GM08714 (cell line): Measurements from ENCODE around the gene CMTR1.
"Not testable (repeated sequence)": the region's sequence is repeated elsewhere in the genome, so short reads cannot be mapped to it uniquely, and the experiment has no call there.

ENCODE experiments used
- H3K4me3 ChIP-seq: fragments of 200-500 bp; sonication (Bioruptor generic); 2 replicates; pipeline ENCODE4 v1.5.1; 2014; ENCODE audit warnings: mild to moderate bottlenecking, low read length, inconsistent platforms
- ZNF274 ChIP-seq: IDR thresholded peaks from 2 replicates; pipeline ENCODE4 v1.6.1; 2012; ENCODE audit warnings: mild to moderate bottlenecking, low read depth, low read length

The CMTR1 gene

DNA sequence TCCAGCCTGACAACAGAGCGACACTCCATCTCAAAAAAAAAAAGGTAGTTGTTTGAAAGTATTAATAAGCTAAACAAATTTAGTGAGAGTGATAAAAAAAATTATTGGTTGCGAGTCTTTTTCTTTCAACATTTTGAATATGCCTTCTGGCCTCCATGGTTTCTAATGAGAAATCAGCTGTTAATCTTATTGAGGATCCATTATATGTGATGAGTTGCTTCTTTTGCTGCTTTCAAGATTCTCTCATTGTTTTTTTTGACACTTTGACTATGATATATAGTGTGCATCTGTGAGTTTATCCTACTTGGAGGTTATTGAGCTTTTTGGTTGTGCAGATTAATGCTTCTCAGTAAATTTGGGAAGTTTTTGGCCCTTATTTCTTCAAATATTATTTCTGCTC is 15.6 kb upstream of the CMTR1 start:
- no peak overlapping the region for H3K4me3 ChIP-seq
- no peak for TF ChIP-seq ZNF274

DNA sequence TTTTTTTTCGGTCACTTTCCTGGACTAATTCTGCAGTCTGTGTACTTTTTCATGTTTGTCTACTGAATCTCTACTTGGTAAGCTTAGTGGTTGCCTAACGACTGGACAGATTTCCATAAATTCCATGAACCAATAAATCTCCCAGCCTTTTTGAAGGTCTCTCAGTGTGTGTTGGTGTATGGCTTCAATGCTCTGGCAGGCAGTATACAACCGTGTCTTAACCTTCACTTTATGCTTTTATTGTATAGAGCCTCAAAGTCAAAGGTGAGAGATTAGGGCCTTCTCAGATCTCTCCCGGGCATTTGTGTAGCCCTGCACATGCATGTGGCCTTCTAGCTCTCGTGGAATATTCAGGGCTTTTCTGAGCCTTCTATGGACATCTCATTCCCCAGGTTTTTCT is 14.3 kb upstream of the CMTR1 start:
- no peak for TF ChIP-seq ZNF274
- no peak overlapping the region for H3K4me3 ChIP-seq

DNA sequence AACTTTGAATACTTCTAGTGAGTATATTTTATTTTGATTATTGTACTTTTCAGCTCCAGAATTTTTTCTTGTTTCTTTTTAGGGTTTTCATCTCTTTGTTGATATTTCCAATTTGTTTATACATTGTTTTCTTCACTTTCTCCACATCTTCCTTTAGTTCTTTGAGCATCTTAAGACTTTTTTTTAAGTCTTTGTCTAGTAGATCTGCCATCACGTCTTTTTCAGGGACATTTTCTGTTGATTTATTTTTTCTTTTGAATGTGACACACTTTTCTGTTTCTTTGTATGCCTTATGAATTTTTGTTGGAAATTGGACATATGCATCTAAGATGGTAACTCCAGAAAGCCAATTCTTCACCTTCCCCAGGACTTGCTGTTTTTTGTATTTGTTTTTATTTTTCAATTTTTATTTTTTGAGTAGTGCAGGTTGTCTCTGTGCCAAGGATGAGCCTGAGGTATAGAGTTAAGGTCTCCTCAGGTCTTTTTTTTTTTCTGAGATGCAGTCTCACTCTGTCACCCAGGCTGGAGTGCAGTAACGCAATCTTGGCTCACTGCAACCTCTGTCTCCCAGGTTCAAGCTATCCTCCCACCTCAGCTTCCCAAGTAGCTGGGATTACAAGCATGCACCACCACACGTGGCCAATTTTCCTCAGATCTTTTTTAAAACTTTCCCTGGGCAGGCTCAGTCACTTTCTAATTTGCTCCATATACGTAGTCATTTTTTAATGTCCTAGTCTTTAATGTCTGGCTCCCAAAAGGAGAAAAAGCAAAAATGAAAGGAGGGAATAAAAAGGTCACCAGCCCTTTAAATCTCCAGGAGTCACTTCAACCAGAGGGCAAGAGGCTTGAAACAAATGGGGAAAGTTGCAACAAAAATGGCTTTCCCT is 6.7 kb upstream of the CMTR1 start:
- H3K4me3 ChIP-seq: no peak overlapping the region
- TF ChIP-seq ZNF274: no peak

DNA sequence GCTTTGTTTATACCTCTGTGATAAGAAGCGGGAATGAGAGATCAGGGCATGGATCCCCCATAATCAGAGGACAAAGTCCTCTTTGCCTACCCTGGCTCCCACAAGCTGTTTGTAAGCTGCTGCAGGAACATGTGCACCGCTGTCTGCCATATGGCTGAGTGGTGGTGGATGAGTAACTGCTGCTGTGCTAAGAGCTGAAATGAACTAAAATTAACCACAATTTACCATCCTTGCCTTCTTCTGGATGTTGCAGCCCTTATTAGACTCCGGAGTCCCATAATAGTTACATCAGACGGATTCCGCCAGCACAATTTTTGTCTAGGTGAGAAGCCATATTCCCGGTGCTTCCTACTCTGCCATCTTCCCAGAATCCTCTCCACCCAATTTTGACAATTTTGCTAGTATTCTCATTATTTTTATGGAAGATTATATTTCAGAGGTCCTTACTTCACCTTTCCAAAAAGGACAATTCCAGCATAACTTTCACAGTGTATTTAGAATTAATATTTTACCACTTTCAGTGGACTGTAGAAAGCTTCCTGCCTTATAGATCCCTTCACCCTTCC is 6.0 kb upstream of the CMTR1 start:
- no peak for TF ChIP-seq ZNF274
- H3K4me3 ChIP-seq: no peak overlapping the region

GRCh38 chr6:37429352-37429750 is 3.7 kb upstream of the CMTR1 start:
- TF ChIP-seq ZNF274: no peak
- H3K4me3 ChIP-seq: no peak overlapping the region

DNA sequence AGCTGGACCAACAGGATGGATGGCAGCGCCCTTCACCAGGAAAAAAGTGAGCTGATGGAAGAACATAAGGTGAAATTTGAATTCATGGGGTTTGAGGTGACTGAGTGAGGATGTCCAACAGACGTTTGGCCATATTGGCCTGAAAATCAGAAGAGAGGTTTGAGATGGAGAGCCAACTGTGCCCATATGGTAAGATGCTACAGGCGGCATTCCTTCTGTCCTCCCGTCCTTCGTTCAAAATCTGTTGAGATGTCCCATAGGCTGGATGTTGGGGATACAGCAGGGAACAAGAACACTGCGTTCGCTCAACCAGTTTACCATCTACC is 468 bp upstream of the CMTR1 start:
- peak overlapping the region; percentile 90 for H3K4me3 ChIP-seq

GRCh38 chr6:37433657-37434271 is 743 bp downstream of the CMTR1 start:
- H3K4me3 ChIP-seq: peak overlapping the region; percentile 90
- TF ChIP-seq ZNF274: no peak

More for the DNA sequence above, 468 bp upstream of the CMTR1 start:
- no peak for TF ChIP-seq ZNF274

DNA sequence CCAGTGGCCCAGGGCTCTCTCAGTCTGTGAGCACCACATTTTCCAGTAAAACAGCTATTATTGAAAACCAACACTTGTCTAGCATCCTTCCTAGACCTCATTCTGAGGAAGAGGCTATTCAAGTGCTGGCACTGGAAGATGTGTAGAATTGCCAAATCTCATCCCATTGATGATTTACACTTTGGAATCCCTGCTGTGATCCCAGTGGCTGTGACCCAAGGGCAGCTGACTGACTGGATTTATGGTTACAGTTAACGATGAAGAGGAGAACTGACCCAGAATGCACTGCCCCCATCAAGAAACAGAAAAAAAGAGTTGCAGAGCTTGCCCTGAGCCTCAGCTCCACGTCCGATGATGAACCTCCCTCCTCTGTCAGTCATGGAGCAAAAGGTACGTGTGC is 2.4 kb downstream of the CMTR1 start:
- no peak overlapping the region for H3K4me3 ChIP-seq
- no peak for TF ChIP-seq ZNF274

- no peak for TF ChIP-seq ZNF274
Observed at GRCh38 chr6:37435816-37436215, 2.8 kb downstream of the CMTR1 start.

GRCh38 chr6:37438930-37439329 is 5.9 kb downstream of the CMTR1 start:
- TF ChIP-seq ZNF274: no peak
- H3K4me3 ChIP-seq: no peak overlapping the region

More at GRCh38 chr6:37435816-37436215, 2.8 kb downstream of the CMTR1 start:
- no peak overlapping the region for H3K4me3 ChIP-seq

DNA sequence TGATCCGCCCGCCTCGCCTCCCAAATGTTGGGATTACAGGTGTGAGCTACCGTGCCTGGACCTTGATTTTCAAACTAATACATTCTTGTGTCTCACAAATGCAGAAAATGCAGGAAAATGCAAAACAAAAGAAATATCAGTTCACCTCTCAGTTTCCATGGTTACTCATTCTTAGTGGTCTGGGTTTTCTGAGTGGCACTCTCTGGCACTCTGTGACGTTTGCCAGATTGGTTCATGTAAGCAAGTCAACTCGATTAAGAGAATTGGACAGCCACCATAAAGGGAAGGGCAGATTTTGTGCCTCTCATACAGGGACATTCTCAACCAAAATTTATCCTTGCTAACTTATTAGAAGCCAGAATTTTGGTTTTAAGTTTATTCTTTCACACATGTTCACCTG is 8.6 kb downstream of the CMTR1 start:
- TF ChIP-seq ZNF274: no peak

DNA sequence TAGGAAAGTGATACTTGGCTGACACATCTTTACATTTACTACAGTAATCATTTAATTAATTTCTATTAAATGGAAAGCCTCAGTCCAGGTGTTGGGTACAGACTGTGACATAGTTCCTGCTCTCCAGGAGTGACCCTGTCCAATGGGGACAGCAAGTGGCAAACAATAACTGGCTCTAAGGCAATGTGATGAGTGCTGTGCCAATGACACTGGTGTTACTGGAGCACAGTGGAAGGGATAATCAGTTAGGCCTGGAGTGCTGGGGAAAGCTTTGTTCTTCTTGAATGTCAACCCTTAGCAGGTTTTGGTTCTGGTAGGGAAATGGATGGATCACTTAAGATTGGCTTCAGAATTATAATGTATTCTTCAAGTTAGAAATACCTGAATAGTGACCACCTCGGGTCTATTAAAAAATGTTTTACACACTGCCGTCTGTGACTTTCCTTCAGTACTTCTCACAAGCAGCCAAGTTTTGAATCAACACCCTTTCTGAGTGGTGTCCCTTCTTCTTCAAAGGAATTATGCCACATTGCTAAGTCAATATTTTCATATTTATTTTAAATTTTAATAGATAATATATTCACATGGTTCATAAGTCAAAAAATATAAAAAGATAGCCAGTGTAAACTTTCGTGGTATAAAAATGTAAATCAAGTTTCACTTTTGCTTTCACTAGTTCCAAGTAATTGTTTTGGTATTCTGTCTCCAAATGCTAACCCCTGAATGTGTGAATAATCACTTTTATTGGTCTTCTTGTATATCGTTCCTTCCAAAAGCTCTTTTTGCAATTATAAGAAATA is 9.6 kb downstream of the CMTR1 start:
- no peak for TF ChIP-seq ZNF274
- H3K4me3 ChIP-seq: peak overlapping the region; percentile 46; the same call in 1 of the 2 replicates

More for the DNA sequence above, 8.6 kb downstream of the CMTR1 start:
- H3K4me3 ChIP-seq: no peak overlapping the region

GRCh38 chr6:37443216-37443542 is 10.2 kb downstream of the CMTR1 start:
- not testable (repeated sequence) for H3K4me3 ChIP-seq

DNA sequence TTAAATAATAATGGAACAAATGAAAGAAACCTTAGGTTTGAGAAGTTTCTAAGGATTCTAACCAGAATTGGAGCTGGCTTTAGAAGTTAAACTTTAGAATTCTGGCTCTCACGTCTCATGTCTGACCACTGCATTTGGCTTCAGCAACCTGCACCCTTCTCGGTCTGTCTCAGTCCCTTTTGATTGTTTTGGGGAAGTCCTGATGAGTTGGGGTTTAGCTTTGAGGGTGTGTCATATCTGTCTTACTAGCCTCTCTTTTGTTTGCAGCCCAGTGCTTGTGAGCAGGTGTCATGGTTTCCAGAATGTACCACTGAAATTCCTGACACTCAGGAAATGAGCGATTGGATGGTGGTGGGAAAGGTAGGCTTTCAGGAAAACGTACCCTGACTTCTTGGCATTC is 17.0 kb downstream of the CMTR1 start:
- TF ChIP-seq ZNF274: no peak
- H3K4me3 ChIP-seq: no peak overlapping the region
